Loucy (cell line): ENCODE results near the gene GAB2.

Experiments
- CTCF ChIP-seq: fragments of 200-600 bp; sonication (generic); conservative IDR thresholded peaks from 2 replicates; pipeline ENCODE4 v1.5.1; 2014; ENCODE audit warnings: mild to moderate bottlenecking, antibody characterized with exemption, low read length
- EZH2phosphoT487 ChIP-seq: fragments of 200-600 bp; IDR thresholded peaks from 2 replicates; pipeline ENCODE4 v1.6.1; 2018; ENCODE audit warnings: antibody characterized with exemption, mild to moderate bottlenecking, moderate library complexity, borderline replicate concordance

GRCh38 chr11:78332174-78332866 is 85.3 kb downstream of the GAB2 start:
- TF ChIP-seq CTCF (no peak), EZH2phosphoT487 (no peak)
